Glomerular visceral epithelial cell (primary cell): ENCODE measurements around the gene PAPPA2.
"Not testable (repeated sequence)": the region's sequence is repeated elsewhere in the genome, so short reads cannot be mapped to it uniquely, and the experiment has no call there.

ENCODE experiments used
- DNase-seq: peaks from one replicate; pipeline ENCODE4 v3.0.0-alpha.2; 2016; ENCODE audit errors: extremely low spot score

PAPPA2 gene

DNA sequence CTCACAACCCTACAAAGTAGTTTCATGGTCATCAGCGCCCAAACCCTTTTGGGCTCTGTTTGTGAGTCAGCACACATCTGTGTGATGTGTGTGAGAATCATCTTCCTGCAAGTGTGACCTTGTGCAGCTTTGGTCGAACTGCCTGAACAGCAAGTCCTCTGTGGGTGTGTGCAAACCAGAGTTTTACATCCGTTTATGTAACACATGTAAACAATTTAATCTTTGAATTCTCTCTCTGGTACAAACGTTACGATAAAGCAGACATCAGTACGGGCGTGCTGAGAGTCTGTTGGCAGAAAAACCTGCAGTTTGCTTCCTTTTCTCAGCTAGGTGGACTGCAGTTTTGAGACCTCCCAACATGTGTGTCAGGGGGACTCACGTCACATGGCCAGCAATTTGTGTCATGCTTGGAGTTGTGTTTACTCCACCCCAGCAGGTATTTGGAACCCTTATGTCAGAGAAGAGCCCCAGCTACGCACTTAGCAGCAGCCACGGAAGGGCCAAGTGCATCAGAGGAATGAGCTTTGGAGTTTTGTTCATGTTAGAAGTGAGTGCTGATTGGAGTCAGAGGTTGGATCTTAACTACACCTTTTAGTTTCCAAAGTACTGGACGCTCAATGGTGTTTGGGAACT, 230.8 kb downstream of the PAPPA2 start:
- DNase-seq = no peak

DNA sequence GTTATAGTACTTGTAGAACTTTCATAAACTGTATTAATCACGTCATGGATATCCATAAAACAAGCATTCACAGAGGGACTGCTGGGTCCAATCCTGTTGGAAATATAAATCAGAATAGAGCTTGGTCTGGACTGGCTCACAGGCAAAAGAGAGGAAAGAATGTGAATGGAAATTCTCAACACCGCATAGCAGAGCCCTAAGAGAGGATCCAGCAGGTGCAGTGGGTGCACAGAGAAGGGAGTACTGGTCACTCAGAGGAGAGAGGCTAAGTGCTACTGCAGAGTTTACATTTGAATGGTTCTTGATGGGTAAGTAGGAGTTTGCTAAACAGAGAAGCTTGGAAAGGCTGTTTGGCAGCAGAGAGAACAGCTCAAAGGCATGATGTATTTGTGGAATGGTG, 231.7 kb downstream of the PAPPA2 start:
- no peak for DNase-seq

DNA sequence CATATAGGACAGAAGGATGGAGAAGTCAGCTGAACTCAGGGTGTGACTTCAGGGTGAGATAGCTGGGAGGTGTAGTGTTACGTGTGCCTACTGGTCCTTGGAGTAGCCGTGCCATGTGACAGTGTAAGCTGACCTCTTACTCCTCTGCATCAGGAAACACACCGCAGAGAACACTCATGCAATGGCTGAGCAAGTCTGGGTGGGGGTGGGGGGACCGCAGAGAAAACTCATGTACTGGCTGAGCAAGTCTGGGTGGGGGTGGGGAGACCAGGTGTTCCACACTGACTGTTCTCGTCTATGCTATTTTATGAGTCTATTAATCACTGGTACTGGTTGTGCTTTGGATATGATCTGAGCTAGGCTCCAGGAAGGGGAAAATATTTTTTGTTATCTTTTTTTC, 233.1 kb downstream of the PAPPA2 start:
- peak; percentile 54 for DNase-seq

DNA sequence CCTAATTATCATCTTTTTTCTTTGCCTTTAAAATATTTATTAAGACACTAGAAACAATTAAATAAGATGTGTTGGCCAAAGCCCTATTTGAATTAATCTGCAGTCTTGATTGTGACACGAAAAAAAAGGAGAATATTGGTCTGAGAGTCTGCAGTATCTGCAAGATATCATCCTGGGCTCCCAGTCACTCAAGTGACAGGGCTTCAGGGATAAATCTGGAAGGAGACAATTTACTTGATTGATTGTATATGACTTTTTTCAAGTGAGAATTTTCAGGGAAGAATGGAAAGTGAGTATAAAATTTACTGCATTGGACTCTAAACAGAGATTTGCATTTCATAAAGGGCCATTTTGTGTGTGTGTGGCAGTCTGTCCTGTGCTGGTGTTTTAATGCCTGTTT, 233.7 kb downstream of the PAPPA2 start:
- DNase-seq = no peak

DNA sequence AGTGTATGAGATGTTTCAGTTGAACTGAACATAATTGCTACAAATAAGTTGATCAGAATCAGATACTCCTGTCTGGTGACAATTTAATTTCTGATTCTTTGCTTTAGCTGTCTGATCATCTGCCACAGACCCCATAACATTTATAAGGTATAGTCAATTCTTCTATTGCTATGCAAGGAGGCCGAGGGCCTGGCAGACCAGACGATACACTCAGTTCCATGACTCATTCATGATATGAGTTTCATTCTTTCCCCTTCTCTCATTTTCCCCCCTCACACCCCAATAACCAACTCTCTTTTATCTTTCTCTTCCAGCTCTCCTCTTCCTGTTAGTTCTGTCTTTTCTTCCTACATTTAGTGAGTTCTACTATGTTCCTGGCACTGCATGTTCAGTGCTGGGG, 236.8 kb downstream of the PAPPA2 start:
- DNase-seq = no peak

DNA sequence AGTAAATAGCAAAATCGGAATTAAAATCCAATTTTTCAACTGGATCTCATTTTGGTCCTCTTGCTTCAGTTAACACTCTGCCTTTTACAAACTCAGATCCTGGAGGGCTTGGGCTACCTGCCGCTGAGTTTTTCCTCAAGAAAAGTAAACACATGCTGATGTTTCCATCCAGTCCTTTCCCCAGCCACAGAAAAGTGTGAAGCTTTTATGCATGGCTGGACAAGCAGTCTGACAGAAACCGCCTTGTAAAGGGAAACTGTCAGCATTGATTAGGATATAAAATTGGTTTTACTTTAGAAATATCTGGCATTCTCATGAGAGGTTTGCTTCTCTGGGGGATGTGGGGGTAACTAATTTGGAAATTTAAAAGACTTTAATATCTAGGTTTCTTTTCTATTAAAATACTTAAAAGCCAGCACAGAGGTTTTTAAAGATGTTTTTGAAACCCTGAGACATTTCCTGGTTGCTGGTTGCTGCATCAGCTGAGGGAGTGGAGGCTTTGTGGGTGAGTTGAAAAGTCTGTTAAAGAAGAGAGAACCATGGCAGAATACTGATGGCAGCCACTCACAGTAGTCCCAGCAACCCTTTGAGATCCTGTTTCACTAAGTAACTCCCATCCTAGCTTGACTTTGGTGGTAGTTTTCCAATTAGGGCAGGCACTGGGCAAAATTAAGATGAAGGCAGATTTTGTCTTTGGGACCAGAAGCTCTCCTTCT, 238.3 kb downstream of the PAPPA2 start:
- DNase-seq = no peak

DNA sequence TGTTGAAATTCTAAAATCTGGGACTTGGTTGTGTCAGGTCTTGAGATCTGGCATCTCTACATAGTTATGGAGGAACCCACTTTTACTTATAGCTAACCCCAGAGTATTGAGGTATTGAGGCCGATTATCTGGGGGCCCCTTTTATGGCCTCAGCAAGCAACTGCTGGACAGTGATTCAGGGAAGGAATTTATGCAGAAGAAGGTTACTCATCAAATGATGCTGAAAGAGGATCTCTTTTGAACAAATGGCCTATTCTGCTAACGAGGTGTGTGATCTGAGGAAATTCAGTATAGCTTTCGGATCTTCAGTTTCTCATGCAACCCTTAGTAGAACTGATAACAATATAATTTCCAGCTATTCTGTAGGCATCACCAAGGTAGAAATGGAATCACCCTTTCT, 239.9 kb downstream of the PAPPA2 start:
- no peak for DNase-seq

DNA sequence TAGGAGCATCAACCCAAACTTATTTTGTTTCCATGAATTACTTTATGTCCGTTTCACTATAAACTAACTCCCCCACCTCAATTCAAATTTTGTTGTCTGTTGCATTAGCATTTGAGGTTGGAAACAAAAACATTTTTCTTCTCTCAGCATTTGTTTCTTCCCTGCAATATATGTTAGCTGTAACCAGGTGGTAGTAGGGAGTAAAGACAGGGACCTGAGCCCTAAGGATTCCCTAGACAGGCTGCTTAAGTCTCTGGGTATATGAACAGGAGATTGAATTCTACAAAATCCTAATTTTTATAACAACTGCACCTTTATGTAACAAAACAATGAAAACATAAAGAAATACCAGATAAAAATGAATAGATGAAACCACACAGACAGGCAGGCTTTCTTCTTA, 242.6 kb downstream of the PAPPA2 start:
- no peak for DNase-seq

DNA sequence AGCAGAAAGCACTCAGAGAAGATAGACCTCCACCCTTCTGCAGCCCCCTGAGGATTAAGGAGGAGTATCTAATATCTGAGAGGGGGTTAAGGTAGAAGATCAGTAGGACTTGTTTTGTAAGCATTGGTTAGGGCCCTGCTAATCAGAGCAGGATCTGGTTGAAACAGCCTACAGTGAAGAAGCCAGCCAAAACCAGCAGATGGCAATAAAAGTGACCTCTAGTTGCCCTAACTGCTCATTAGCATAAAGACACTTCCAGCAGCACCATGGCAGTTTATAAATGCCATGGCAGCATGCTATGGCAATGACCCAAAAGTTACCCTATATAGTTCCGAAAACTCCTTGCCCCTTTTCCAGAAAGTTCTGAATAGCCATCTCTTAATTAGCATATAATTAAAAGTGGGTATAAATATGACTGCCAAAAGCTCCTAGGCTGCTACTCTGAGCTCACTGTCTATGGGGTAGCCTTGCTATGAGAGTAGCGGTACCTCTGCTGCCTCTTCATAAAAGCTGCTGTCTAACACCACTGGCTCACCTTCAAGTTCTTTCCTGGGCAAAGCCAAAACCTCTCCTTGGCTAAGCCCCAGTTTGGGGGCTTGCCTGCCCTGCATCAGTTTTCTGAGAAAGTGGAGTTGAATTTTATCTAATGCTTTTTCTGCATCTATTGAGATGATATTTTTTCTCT, 254.2 kb downstream of the PAPPA2 start:
- DNase-seq = no peak

DNA sequence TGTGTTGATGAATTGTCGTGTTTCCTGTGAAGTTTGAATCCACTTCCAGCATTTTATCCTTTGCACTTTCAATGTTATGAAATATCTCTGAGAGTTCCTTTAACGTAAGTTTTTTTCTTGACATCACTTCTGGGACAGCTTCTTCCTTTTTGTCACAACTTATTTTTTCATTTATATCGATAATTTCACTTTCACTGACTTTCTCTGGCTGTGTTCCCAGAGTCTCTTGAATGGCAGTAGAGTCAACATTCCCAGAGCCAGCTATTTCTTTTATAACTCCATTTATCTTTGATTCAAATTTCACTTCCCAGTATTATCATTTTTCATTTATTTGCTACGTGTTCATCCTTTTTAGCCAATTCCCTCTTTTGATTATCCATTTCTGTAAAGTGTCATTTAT, 256.5 kb downstream of the PAPPA2 start:
- no peak for DNase-seq

DNA sequence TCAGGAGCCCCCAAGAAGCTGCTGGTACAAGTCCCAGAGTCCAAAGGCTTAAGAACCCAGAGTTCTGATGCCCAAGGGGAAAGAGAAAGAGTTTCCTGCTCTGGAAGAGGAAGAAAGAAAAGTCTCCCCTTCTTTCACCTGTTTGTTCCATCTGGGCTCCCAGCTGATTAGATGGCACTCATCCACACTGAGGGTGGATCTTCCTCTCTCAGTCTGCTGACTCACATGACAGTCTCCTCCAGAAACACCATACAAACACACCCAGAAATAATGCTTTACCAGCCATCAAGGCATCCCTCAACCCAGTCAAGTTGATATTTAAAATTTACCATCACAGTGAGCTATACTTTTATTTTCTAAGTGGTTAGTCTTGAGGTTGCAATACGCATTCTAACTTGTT, 257.9 kb downstream of the PAPPA2 start:
- DNase-seq = no peak

DNA sequence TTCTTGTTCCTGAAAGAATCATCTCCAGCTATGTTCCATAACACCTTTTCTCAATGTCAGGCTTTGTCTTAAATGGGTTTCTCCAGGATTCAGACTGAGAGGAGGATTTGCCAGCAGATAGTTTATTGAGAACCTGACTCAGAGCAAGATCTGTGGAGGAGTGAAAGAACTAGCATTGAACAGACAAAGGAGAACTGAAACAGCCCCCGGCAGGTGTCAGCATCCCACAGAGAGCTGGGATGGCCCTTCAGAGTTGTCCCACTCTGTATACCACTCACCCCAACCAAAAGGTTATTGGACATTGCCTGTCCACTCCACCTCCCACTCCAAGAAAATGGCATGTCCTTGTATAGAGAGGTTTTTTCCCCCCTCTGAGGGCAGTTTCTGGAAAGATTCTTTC, 270.7 kb downstream of the PAPPA2 start:
- no peak for DNase-seq

DNA sequence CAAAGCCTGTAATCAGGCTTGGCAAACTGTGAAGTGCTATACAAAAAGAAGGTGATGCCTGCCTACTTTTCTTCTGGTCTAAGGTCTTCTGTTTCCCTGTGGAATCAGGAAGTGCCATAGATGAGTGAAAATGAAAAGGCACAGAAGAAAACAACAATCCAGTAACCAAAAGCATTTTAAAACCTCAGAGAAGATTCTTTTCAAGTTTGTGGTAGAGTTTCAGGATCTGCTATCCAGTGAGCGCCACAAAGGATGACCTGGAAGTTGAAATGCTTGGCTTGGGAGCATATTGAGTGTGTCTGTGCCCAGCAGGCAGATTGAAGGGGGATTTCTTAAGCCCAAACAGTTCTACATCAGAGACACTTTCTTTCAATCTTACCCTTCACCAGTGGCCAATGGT, 272.2 kb downstream of the PAPPA2 start:
- DNase-seq = no peak

DNA sequence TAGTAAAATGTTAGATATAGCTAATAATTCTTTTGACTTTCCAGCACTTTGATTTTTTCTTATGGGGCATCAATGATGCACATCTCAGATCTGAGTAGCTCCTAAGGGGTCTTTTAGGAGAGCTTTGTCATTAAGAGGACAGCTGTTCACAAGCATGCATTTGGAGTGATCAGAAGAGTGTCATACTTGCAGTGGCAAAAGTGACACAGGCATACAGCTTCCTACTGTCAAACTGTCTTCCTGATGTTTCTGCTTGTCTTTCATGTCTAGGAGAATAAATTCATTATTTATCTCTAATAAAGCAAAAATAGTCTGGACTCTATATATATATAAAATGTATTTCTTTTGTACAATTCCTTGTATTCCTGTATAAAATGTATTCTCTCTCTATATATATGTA, 273.0 kb downstream of the PAPPA2 start:
- no peak for DNase-seq

DNA sequence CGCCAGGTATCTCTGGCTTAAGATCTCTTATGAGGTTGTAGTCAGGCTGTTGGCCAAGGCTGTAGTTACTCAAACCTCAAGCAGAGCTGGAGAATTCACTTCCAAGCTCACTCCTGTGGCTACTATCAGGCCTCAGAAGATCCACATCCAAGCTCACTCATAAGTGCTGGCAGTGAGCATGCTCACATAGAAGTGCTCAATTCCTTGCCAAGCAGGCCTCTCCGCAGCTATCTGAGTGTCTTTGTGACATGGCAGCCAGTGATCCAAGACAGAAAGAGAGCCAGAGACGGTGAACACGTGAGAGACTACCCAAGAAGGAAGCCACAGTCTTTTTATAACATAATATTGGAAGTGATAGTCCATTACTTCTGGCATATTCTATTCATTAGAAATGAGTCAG, 278.2 kb downstream of the PAPPA2 start:
- DNase-seq = no peak

DNA sequence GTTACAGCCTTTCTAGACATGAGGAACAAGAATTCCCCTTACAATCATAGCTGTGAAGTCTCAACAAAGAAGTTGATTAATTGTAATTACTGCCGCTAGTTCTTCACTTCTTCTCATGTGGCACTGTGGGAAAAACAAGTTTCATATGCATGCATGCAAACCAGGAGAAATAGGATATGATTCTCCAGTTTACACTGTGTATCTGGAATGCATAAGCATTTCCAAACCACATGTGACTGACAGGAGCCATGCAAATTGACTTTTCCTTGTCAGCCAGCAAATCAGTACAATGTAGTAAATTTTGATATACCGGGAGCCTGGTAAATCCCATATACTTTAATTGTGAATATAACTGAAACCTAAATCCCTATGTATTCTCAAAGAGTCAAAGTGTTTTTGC, 279.3 kb downstream of the PAPPA2 start:
- no peak for DNase-seq

DNA sequence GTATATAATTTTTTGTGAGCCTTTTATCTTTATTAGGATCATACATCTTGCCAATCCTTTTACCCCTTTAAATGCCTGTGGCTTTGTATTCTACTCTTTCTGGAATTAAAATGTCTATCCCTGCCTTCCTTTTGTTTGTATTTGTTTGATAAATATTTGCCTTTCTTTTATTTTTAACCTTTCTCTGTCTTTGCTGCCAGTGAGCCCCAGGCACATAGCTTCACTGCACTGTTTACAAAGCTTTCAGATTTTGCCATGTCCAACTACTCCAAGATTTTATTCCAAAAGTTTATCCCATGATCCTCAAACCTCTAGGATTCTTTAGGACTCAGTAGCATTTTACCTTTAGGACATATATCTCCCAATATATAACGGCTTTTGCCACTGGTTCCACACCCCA, 281.2 kb downstream of the PAPPA2 start:
- DNase-seq = no peak

DNA sequence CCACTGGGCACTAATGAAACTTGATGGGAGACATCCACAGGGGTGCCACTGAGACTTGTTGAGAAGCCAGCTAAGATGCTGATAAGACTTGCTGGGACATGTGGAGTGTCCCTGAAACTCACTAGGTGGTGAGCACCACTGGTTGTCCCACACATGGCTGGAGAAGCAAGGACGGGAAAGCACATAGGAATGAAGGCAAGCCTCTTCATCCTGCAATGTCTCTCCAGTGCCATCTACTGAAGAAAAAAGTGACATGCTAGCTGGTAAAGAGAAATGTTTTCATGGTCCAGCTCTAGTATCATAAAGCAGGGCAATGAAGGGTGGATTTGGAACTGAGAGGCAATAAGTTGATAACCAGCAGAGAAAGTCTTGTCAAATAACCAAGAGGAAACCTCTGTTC, 283.0 kb downstream of the PAPPA2 start:
- no peak for DNase-seq

DNA sequence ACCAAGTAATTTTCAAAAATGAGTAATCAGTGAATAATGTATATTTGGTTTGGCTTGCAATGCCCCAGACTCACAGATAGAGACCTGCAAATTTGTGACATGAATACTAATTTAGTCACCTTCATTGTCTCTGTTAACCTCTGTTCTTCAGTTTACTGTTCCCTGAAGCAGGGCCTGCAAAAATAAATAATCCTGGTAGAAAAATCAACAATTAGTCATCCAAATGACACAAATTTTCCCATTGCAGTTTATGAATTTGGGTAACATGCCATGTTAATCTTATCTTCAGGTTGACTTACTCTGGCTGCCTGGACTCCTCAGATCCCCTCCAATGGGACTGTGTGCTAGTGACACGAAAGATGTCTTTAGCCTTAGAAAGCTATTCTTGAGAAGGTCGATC, 289.5 kb downstream of the PAPPA2 start:
- no peak for DNase-seq

DNA sequence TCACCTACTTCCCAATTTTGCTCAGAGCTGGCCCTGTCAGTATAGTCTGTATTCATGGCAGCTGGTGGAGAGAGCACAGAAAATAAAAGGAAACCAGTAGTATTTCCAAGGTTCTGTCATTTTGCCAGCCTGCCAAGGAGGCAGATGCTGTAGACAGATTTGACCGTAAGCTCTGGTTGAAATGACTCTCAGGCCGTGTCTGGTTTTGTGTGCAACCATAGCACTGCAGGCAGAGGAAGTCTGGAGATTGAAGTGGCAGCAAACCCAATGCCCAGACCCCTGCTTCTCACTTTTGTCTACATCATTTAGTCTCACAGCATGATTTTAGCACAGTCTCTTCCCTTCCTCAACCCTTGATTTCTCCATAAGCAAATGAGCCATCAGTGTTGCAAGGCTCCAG, 291.7 kb downstream of the PAPPA2 start:
- DNase-seq = no peak

DNA sequence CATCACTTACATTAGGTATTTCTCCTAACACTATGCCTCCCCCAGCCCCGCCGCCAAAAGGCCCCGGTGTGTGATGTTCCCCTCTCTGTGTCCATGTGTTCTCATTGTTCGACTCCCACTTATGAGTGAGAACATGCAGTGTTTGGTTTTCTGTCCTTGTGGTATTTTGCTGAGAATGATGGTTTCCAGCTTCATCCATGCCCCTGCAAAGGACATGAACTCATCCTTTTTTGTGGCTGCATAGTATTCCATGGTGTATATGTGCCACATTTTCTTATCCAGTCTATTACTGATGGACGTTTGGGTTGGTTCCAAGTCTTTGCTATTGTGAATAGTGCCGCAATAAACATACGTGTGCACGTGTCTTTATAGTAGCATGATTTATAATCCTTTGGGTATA, 293.8 kb downstream of the PAPPA2 start:
- DNase-seq = not testable (repeated sequence)

DNA sequence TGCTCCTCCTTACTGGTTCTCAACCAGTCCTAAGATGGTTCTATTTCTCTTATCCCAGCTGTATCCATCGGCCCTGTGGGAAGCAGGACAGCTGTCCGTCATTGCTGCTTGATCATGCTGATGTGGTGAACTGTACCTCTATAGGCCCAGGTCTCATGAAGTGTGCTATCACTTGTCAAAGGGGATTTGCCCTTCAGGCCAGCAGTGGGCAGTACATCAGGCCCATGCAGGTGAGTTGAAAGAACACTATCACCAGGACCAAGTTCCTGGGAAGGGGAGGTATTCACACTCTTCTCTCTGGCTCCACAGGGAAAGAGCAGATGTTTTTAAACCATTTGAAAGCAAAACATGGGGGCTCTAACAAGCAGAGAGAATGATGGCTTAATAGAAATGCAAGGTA, 302.6 kb downstream of the PAPPA2 start:
- DNase-seq = no peak

DNA sequence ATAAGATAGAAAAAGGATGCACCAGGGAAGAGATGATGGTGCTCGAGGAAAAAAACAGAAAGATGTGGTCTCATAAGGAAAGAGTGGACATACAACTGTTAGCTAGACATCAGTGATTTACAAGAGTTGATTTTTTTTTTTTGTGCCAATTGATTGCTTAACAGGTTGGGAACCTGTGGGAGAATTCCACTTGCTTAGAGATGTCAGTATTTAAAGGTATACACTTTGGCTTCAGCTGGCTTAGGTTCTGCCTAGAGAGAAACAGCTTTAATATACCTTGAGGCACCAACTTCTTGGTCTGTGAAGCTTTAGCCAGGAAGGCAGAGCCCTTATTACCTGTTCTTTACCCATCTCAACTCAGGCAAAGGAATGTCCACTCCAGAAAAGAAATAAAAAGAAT, 303.8 kb downstream of the PAPPA2 start:
- no peak for DNase-seq
